ENCODE results near the gene RAF1.

DNA sequence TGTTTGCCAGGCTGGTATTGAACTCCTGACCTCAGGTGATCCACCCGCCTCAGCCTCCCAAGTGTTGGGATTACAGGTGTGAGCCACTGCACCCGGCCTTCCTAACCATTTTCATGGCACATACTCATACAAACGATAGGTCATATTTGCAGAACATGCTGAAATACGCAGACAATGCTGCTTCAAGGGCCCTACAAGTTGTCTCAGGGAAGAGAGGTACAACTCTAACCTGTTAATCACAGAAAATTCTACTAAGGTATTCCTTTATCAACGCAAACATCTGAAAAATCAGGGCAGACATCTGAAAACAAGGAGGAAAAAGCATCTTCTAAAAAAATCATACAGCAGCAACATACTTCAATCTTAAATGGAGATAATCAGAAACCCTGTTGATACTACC, 39.9 kb downstream of the RAF1 start:
- TF ChIP-seq, protein P1, sequence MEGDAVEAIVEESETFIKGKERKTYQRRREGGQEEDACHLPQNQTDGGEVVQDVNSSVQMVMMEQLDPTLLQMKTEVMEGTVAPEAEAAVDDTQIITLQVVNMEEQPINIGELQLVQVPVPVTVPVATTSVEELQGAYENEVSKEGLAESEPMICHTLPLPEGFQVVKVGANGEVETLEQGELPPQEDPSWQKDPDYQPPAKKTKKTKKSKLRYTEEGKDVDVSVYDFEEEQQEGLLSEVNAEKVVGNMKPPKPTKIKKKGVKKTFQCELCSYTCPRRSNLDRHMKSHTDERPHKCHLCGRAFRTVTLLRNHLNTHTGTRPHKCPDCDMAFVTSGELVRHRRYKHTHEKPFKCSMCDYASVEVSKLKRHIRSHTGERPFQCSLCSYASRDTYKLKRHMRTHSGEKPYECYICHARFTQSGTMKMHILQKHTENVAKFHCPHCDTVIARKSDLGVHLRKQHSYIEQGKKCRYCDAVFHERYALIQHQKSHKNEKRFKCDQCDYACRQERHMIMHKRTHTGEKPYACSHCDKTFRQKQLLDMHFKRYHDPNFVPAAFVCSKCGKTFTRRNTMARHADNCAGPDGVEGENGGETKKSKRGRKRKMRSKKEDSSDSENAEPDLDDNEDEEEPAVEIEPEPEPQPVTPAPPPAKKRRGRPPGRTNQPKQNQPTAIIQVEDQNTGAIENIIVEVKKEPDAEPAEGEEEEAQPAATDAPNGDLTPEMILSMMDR (IDR thresholded peaks at IDR 0.05) = no peak
- TF ChIP-seq POLR2AphosphoS5 (IDR thresholded peaks at IDR 0.05) (no peak), POLR2A (IDR thresholded peaks at IDR 0.05) (no peak)
